ENCODE data around the gene NDNF.

The NDNF gene

GRCh38 chr4:121072224-121073003 lies at the start of gene NDNF:
Gene NDNF (minus strand): TSS chr4:121072535. CDS start chr4:121045837, 26,698 bp downstream.
- TF ChIP-seq GATA3 (IDR thresholded peaks at IDR 0.05; ENCODE audit: low read depth, low read length) = no peak
- no peak for TF ChIP-seq GATA2 (IDR thresholded peaks at IDR 0.05; ENCODE audit: low read depth, low read length)

- no peak for TF ChIP-seq GATA3 (IDR thresholded peaks at IDR 0.05; ENCODE audit: low read depth, low read length)
- TF ChIP-seq GATA2 (IDR thresholded peaks at IDR 0.05; ENCODE audit: low read depth, low read length) = no peak
These were observed 47.4 kb upstream of the NDNF start for GRCh38 chr4:121119715-121120114.

- TF ChIP-seq GATA2 (IDR thresholded peaks at IDR 0.05; ENCODE audit: low read depth, low read length) (no peak), GATA3 (IDR thresholded peaks at IDR 0.05; ENCODE audit: low read depth, low read length) (no peak)
These were observed 46.0 kb upstream of the NDNF start for GRCh38 chr4:121118344-121118743.

GRCh38 chr4:121114756-121115155 lies 42.4 kb upstream of the NDNF start:
- TF ChIP-seq GATA3 (IDR thresholded peaks at IDR 0.05; ENCODE audit: low read depth, low read length) = no peak
- no peak for TF ChIP-seq GATA2 (IDR thresholded peaks at IDR 0.05; ENCODE audit: low read depth, low read length)

GRCh38 chr4:121112530-121112929 lies 40.2 kb upstream of the NDNF start:
- no peak for TF ChIP-seq GATA2 (IDR thresholded peaks at IDR 0.05; ENCODE audit: low read depth, low read length)
- TF ChIP-seq GATA3 (IDR thresholded peaks at IDR 0.05; ENCODE audit: low read depth, low read length) = no peak

- TF ChIP-seq GATA2 (IDR thresholded peaks at IDR 0.05; ENCODE audit: low read depth, low read length) (no peak), GATA3 (IDR thresholded peaks at IDR 0.05; ENCODE audit: low read depth, low read length) (no peak)
These were observed 36.2 kb upstream of the NDNF start for GRCh38 chr4:121108557-121108956.

GRCh38 chr4:121107507-121107906 lies 35.2 kb upstream of the NDNF start:
- TF ChIP-seq GATA3 (IDR thresholded peaks at IDR 0.05; ENCODE audit: low read depth, low read length) = no peak
- TF ChIP-seq GATA2 (IDR thresholded peaks at IDR 0.05; ENCODE audit: low read depth, low read length) = no peak

GRCh38 chr4:121100093-121100775 lies 27.9 kb upstream of the NDNF start:
- TF ChIP-seq GATA2 (IDR thresholded peaks at IDR 0.05; ENCODE audit: low read depth, low read length) (no peak), GATA3 (IDR thresholded peaks at IDR 0.05; ENCODE audit: low read depth, low read length) (no peak)

GRCh38 chr4:121098266-121098665 lies 25.9 kb upstream of the NDNF start:
- TF ChIP-seq GATA2 (IDR thresholded peaks at IDR 0.05; ENCODE audit: low read depth, low read length) (no peak), GATA3 (IDR thresholded peaks at IDR 0.05; ENCODE audit: low read depth, low read length) (no peak)

- TF ChIP-seq GATA2 (IDR thresholded peaks at IDR 0.05; ENCODE audit: low read depth, low read length) (no peak), GATA3 (IDR thresholded peaks at IDR 0.05; ENCODE audit: low read depth, low read length) (no peak)
These were observed 24.3 kb upstream of the NDNF start for GRCh38 chr4:121096629-121097028.

- no peak for TF ChIP-seq GATA2 (IDR thresholded peaks at IDR 0.05; ENCODE audit: low read depth, low read length)
- TF ChIP-seq GATA3 (IDR thresholded peaks at IDR 0.05; ENCODE audit: low read depth, low read length) = no peak
These were observed 23.9 kb upstream of the NDNF start for GRCh38 chr4:121096191-121096590.

GRCh38 chr4:121094297-121094966 lies 22.1 kb upstream of the NDNF start:
- no peak for TF ChIP-seq GATA3 (IDR thresholded peaks at IDR 0.05; ENCODE audit: low read depth, low read length)
- TF ChIP-seq GATA2 (IDR thresholded peaks at IDR 0.05; ENCODE audit: low read depth, low read length) = no peak

GRCh38 chr4:121093261-121093660 lies 20.9 kb upstream of the NDNF start:
- TF ChIP-seq GATA3 (IDR thresholded peaks at IDR 0.05; ENCODE audit: low read depth, low read length) (no peak), GATA2 (IDR thresholded peaks at IDR 0.05; ENCODE audit: low read depth, low read length) (no peak)

GRCh38 chr4:121091941-121092340 lies 19.6 kb upstream of the NDNF start:
- no peak for TF ChIP-seq GATA3 (IDR thresholded peaks at IDR 0.05; ENCODE audit: low read depth, low read length)

GRCh38 chr4:121088867-121089266 lies 16.5 kb upstream of the NDNF start:
- TF ChIP-seq GATA3 (IDR thresholded peaks at IDR 0.05; ENCODE audit: low read depth, low read length) (no peak), GATA2 (IDR thresholded peaks at IDR 0.05; ENCODE audit: low read depth, low read length) (no peak)

Data from SH-SY5Y (cell line).